ENCODE results near the gene CBX4. TPM values are rescaled to one million over a fixed set of nuclear protein-coding genes. Genes with fewer than 3 reads are reported as not detected.

CBX4 gene
- total and polyA plus RNA-seq, 2 of the 13 experiments (the other 11 are each of a cell fraction or from before 2014, with no cell fraction given): 25.8 to 50.8 TPM

DNA sequence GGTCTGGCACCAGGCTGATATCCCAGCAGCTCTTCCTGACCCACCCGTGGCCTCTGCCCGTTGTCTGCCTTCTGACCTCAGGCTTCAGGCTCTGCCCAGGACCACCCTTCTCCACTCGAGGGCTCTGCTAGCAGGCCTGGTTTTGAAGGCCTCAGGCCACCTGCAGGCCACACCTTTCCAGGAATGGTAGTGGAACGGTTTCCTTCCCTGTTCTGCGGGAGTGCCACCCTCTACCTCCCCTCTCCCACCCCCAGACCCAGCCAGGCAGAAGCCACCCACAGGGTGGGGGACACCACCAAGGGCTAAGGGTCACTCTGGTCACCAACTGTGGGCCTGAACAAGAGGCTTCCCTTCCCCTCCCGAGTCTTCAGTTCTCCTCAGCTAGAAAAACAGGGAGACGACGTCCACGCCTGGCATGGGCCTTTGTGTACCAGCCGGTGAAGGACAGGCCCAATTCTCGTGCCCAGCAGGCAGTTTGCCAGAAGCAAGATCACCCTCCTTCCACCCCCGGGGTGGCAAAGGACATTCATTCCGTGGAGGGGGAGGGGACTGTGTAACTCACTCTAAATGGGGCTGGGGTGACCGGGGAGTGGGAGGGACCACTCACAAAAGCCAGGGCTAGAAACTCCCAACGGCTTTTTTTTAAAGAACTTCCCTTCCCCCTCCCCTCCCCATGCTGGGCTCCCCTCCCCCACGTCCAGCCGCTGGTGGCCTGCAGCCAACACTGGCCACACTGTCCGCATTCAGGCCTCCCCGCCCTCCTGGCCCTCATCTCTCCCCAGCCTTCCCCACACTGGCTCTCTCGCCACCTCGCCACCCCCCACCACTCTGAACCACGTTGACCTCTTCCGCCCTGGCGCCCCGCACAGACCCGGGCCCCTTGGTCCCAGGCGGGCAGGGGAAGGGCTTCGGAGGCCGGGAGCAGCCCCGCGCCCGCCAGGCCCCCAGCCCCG is 7.7 kb downstream of the CBX4 start (continued):
- TF ChIP-seq, protein P1, sequence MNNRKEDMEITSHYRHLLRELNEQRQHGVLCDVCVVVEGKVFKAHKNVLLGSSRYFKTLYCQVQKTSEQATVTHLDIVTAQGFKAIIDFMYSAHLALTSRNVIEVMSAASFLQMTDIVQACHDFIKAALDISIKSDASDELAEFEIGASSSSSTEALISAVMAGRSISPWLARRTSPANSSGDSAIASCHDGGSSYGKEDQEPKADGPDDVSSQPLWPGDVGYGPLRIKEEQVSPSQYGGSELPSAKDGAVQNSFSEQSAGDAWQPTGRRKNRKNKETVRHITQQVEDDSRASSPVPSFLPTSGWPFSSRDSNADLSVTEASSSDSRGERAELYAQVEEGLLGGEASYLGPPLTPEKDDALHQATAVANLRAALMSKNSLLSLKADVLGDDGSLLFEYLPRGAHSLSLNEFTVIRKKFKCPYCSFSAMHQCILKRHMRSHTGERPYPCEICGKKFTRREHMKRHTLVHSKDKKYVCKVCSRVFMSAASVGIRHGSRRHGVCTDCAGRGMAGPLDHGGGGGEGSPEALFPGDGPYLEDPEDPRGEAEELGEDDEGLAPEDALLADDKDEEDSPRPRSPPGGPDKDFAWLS (CRISPR knock-in tag; IDR thresholded peaks at IDR 0.05; ENCODE audit: borderline replicate concordance): peak; percentile 82; the same call in 1 of the 2 replicates
- TF ChIP-seq NONO (IDR thresholded peaks at IDR 0.05) (no peak), NONO (CRISPR knock-in tag; conservative IDR thresholded peaks at IDR 0.05) (peak; percentile 69), KDM6A (CRISPR knock-in tag; IDR thresholded peaks at IDR 0.05; ENCODE audit: low read depth) (0 out of 2 replicates have a peak, but pooled peaks have one; percentile 16), ZBTB40 (IDR thresholded peaks at IDR 0.05) (no peak), ZBTB40 (CRISPR knock-in tag; IDR thresholded peaks at IDR 0.05) (no peak; the same call in 1 of the 2 replicates), ZNF761 (CRISPR knock-in tag; conservative IDR thresholded peaks at IDR 0.05) (0 out of 2 replicates have a peak, but pooled peaks have one; percentile 57), EHMT2 (IDR thresholded peaks at IDR 0.05; ENCODE audit: borderline replicate concordance, low read depth, low read length) (no peak), KDM1A (CRISPR knock-in tag; IDR thresholded peaks at IDR 0.05) (no peak), CERS6 (CRISPR knock-in tag; IDR thresholded peaks at IDR 0.05) (no peak), ZNF30 (CRISPR knock-in tag; IDR thresholded peaks at IDR 0.05) (peak; percentile 72; the same call in 1 of the 2 replicates)
- TF ChIP-seq, protein P2, sequence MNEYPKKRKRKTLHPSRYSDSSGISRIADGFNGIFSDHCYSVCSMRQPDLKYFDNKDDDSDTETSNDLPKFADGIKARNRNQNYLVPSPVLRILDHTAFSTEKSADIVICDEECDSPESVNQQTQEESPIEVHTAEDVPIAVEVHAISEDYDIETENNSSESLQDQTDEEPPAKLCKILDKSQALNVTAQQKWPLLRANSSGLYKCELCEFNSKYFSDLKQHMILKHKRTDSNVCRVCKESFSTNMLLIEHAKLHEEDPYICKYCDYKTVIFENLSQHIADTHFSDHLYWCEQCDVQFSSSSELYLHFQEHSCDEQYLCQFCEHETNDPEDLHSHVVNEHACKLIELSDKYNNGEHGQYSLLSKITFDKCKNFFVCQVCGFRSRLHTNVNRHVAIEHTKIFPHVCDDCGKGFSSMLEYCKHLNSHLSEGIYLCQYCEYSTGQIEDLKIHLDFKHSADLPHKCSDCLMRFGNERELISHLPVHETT (CRISPR knock-in tag; conservative IDR thresholded peaks at IDR 0.05): no peak
- TF ChIP-seq, protein P3, sequence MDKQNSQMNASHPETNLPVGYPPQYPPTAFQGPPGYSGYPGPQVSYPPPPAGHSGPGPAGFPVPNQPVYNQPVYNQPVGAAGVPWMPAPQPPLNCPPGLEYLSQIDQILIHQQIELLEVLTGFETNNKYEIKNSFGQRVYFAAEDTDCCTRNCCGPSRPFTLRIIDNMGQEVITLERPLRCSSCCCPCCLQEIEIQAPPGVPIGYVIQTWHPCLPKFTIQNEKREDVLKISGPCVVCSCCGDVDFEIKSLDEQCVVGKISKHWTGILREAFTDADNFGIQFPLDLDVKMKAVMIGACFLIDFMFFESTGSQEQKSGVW (CRISPR knock-in tag; IDR thresholded peaks at IDR 0.05; ENCODE audit: borderline replicate concordance): no peak
